HEK293 (cell line): ENCODE measurements around the gene PSD2.

Experiments used
- CTCF ChIA-PET: fragments of 350-600 bp; formaldehyde crosslinking; extraction: SDS; loops from one replicate; lab custom pipeline; 2021; ENCODE audit warnings: antibody characterized with exemption; lab: Yijun Ruan, JAX
- POLR2A ChIA-PET: fragments of 300-600 bp; formaldehyde crosslinking; extraction: SDS; loops from one replicate; lab custom pipeline; 2020; ENCODE audit warnings: antibody characterized with exemption, inconsistent platforms; lab: Yijun Ruan, JAX
- H3K27ac ChIP-seq: fragments of 200-500 bp; sonication (Bioruptor generic); 2 replicates; pipeline ENCODE4 v1.5.1; 2014; ENCODE audit warnings: low read depth, low read length, control low read depth, inconsistent platforms; ENCODE audit errors: extremely low read depth
- H3K36me3 ChIP-seq, 2 experiments: fragments of 200-500 bp in 1 of 2; sonication (Bioruptor generic) in 1 of 2; 1 replicate in 1 of 2; 2 replicates in 1 of 2; pipeline ENCODE4 v1.5.1; 2014 to 2017; ENCODE audit warnings: inconsistent platforms in 2 of 2, low read length in 2 of 2; ENCODE audit not compliant: control insufficient read depth in 2 of 2, insufficient read depth in 1 of 2
- H3K4me1 ChIP-seq: fragments of 200-500 bp; sonication (Bioruptor generic); 2 replicates; pipeline ENCODE4 v1.5.1; 2014; ENCODE audit warnings: mild to moderate bottlenecking, low read length, inconsistent platforms; ENCODE audit not compliant: control insufficient read depth, insufficient read depth
- H3K4me3 ChIP-seq: 2 replicates; pipeline ENCODE4 v1.5.1; 2011; ENCODE audit warnings: low read depth, mild to moderate bottlenecking, control low read depth, low read length, moderate library complexity
- H3K9me3 ChIP-seq: fragments of 200-500 bp; sonication (Bioruptor generic); 2 replicates; pipeline ENCODE4 v1.5.1; 2014; ENCODE audit warnings: low read depth, low read length, inconsistent platforms; ENCODE audit not compliant: control insufficient read depth, insufficient read depth
- CTCF ChIP-seq: fragments of 450-650 bp; formaldehyde crosslinking; IDR thresholded peaks from 2 replicates; pipeline ENCODE4 v1.5.1; 2016; ENCODE audit warnings: missing biosample characterization, missing genetic modification characterization
- EGR2 ChIP-seq: fragments of 450-650 bp; formaldehyde crosslinking; IDR thresholded peaks from 2 replicates; pipeline ENCODE4 v1.5.1; 2016; ENCODE audit warnings: low read depth, missing biosample characterization, missing genetic modification characterization
- INSM2 ChIP-seq: fragments of 450-650 bp; formaldehyde crosslinking; IDR thresholded peaks from 2 replicates; pipeline ENCODE4 v1.5.1; 2016; ENCODE audit warnings: missing biosample characterization, missing genetic modification characterization
- MEIS1 ChIP-seq: sonication (generic); formaldehyde crosslinking; IDR thresholded peaks from 2 replicates; pipeline ENCODE4 v1.8.1; 2022; ENCODE audit warnings: missing genetic modification reagents, mild to moderate bottlenecking, borderline replicate concordance
- PATZ1 ChIP-seq: fragments of 450-650 bp; formaldehyde crosslinking; IDR thresholded peaks from 2 replicates; pipeline ENCODE4 v1.5.1; 2016; ENCODE audit warnings: missing biosample characterization, missing genetic modification characterization
- PBX3 ChIP-seq: sonication (generic); formaldehyde crosslinking; IDR thresholded peaks from 2 replicates; pipeline ENCODE4 v1.8.1; 2022; ENCODE audit warnings: mild to moderate bottlenecking, moderate library complexity, missing genetic modification reagents
- SCRT2 ChIP-seq: fragments of 450-650 bp; formaldehyde crosslinking; IDR thresholded peaks from 2 replicates; pipeline ENCODE4 v1.5.1; 2016; ENCODE audit warnings: missing biosample characterization, missing genetic modification characterization
- SP7 ChIP-seq: fragments of 450-650 bp; formaldehyde crosslinking; IDR thresholded peaks from 2 replicates; pipeline ENCODE4 v1.5.1; 2016; ENCODE audit warnings: missing biosample characterization, missing genetic modification characterization
- ZBTB11 ChIP-seq: fragments of 450-650 bp; formaldehyde crosslinking; conservative IDR thresholded peaks from 2 replicates; pipeline ENCODE4 v1.5.1; 2016; ENCODE audit warnings: low read depth, missing biosample characterization, missing genetic modification characterization
- ZBTB26 ChIP-seq: fragments of 450-650 bp; formaldehyde crosslinking; optimal IDR thresholded peaks from 2 replicates; pipeline ENCODE3; 2016; ENCODE audit warnings: missing biosample characterization, mild to moderate bottlenecking, missing genetic modification characterization
- ZNF221 ChIP-seq: fragments of 450-650 bp; formaldehyde crosslinking; IDR thresholded peaks from 2 replicates; pipeline ENCODE4 v1.5.1; 2017; ENCODE audit warnings: missing biosample characterization, missing genetic modification characterization, borderline replicate concordance
- ZNF280D ChIP-seq: fragments of 450-650 bp; formaldehyde crosslinking; IDR thresholded peaks from 2 replicates; pipeline ENCODE4 v1.5.1; 2016; ENCODE audit warnings: missing biosample characterization, missing genetic modification characterization
- ZNF514 ChIP-seq: fragments of 450-650 bp; formaldehyde crosslinking; IDR thresholded peaks from 2 replicates; pipeline ENCODE4 v1.5.1; 2016; ENCODE audit warnings: missing biosample characterization, missing genetic modification characterization
- ZNF530 ChIP-seq: fragments of 450-650 bp; formaldehyde crosslinking; IDR thresholded peaks from 2 replicates; pipeline ENCODE4 v1.5.1; 2016; ENCODE audit warnings: low read depth, missing biosample characterization, missing genetic modification characterization
- ZNF560 ChIP-seq: fragments of 450-650 bp; formaldehyde crosslinking; IDR thresholded peaks from 2 replicates; pipeline ENCODE4 v1.5.1; 2017; ENCODE audit warnings: missing biosample characterization, missing genetic modification characterization, borderline replicate concordance
- ZNF580 ChIP-seq: fragments of 450-650 bp; formaldehyde crosslinking; IDR thresholded peaks from 2 replicates; pipeline ENCODE4 v1.5.1; 2016; ENCODE audit warnings: missing biosample characterization, missing genetic modification characterization
- ZNF658 ChIP-seq: fragments of 450-650 bp; formaldehyde crosslinking; IDR thresholded peaks from 2 replicates; pipeline ENCODE4; 2016; ENCODE audit warnings: missing biosample characterization, missing genetic modification characterization
- ZNF768 ChIP-seq: fragments of 450-650 bp; formaldehyde crosslinking; IDR thresholded peaks from 2 replicates; pipeline ENCODE4 v1.5.1; 2018; ENCODE audit warnings: missing biosample characterization, mild to moderate bottlenecking, missing genetic modification characterization
- ZNF830 ChIP-seq: fragments of 450-650 bp; IDR thresholded peaks from 2 replicates; pipeline ENCODE4 v1.5.0; 2018; ENCODE audit warnings: missing biosample characterization, missing genetic modification characterization, low read depth, mild to moderate bottlenecking, moderate library complexity
- ZSCAN16 ChIP-seq: fragments of 450-650 bp; formaldehyde crosslinking; IDR thresholded peaks from 2 replicates; pipeline ENCODE4 v1.5.1; 2016; ENCODE audit warnings: missing biosample characterization, missing genetic modification characterization
- ZSCAN23 ChIP-seq: fragments of 450-650 bp; formaldehyde crosslinking; IDR thresholded peaks from 2 replicates; pipeline ENCODE4 v1.5.1; 2016; ENCODE audit warnings: missing biosample characterization, missing genetic modification characterization

The PSD2 gene

GRCh38 chr5:139774980-139775661 lies 20.5 kb upstream of the PSD2 start:
- no peaks in the 10 kb centered on the region for H3K4me1 ChIP-seq
- no peaks in the 10 kb centered on the region for H3K36me3 ChIP-seq
- POLR2A ChIA-PET = interaction anchor here (1.1 to 1.7 kb wide), 2 partner anchors 12 to 482 kb away, joined by 3 to 5 read pairs; partner anchors contain the start of gene MATR3
- CTCF ChIA-PET = interaction anchor here (0.6 to 7.1 kb wide), 21 partner anchors 8 to 239 kb away, joined by 3 to 63 read pairs (median 3); no protein-coding TSS in a partner anchor
- no peak overlapping the region for H3K27ac ChIP-seq
- H3K9me3 ChIP-seq = no peaks in the 10 kb centered on the region
- H3K4me3 ChIP-seq = no peak overlapping the region
- TF ChIP-seq ZNF530 (tag by site-specific recombination) (no peak), ZNF580 (tag by site-specific recombination) (0 out of 2 replicates have a peak, but pooled peaks have one; percentile 18), PATZ1 (tag by site-specific recombination) (peak; percentile 75), ZNF768 (peak; percentile 90; the same call in 1 of the 2 replicates), ZNF280D (tag by site-specific recombination) (0 out of 2 replicates have a peak, but pooled peaks have one; percentile 43), CTCF (tag by site-specific recombination) (peak; percentile 84), INSM2 (tag by site-specific recombination) (no peak), ZSCAN23 (no peak), ZNF830 (no peak), SP7 (tag by site-specific recombination) (0 out of 2 replicates have a peak, but pooled peaks have one; percentile 34), SCRT2 (tag by site-specific recombination) (0 out of 2 replicates have a peak, but pooled peaks have one; percentile 30), EGR2 (tag by site-specific recombination) (peak; percentile 36), PBX3 (CRISPR knock-in tag) (no peak), ZNF221 (tag by site-specific recombination) (no peak), ZBTB26 (tag by site-specific recombination) (peak; percentile 44), ZNF658 (tag by site-specific recombination) (no peak), ZSCAN16 (tag by site-specific recombination) (no peak), MEIS1 (CRISPR knock-in tag) (no peak), ZNF514 (tag by site-specific recombination) (no peak), ZNF560 (tag by site-specific recombination) (no peak), ZBTB11 (tag by site-specific recombination) (no peak)
